Hippocampal formation (tissue), 2 donors: ENCODE data around the gene NADK.

Experiments used
- DNase-seq, 2 donors: peaks; one replicate each; lab custom pipeline; 2025; lab: John Stamatoyannopoulos, UW

The NADK gene, protein sequence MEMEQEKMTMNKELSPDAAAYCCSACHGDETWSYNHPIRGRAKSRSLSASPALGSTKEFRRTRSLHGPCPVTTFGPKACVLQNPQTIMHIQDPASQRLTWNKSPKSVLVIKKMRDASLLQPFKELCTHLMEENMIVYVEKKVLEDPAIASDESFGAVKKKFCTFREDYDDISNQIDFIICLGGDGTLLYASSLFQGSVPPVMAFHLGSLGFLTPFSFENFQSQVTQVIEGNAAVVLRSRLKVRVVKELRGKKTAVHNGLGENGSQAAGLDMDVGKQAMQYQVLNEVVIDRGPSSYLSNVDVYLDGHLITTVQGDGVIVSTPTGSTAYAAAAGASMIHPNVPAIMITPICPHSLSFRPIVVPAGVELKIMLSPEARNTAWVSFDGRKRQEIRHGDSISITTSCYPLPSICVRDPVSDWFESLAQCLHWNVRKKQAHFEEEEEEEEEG

DNA sequence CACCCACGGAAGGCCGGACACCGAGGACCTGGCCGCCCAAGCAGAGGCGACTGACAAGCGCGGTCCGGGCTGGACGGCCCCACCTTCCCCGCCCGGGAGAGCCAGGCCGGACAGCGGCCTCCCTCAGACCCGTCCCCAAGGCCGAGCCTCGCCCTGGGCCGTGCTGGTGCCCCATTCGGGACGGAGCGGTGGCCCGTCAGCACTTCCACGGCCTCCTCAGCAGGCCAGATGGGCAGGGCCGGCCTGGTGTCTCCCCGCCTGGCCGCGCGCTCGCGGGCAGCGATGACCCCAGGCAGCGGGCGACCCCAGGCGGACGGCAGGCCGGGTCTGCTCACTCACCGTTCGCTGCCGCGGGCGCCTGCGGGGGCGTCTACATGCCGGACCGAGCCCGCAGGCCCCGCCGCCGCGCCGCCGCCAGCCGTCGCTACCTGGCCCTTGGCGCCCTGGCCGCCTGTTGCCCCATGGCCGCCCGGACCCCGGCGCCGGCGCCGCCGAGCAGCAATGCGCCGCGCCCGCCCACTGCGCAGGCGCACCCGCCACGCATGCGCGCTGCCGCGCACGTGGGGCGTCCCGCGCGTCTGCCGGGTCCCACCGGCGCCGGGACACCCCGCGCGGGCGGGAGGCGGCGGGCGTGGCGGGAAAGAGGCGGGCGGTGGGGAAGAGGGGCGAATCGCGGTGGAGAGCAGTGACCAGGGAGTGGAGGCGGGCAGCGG, at the start of gene NADK:
NADK (minus strand) TSS at position 521 of the 713 bp plus-strand sequence. CDS start 13,064 bp downstream, outside the sequence.
- peak in 1 of 2 donors; percentile 63 for DNase-seq

DNA sequence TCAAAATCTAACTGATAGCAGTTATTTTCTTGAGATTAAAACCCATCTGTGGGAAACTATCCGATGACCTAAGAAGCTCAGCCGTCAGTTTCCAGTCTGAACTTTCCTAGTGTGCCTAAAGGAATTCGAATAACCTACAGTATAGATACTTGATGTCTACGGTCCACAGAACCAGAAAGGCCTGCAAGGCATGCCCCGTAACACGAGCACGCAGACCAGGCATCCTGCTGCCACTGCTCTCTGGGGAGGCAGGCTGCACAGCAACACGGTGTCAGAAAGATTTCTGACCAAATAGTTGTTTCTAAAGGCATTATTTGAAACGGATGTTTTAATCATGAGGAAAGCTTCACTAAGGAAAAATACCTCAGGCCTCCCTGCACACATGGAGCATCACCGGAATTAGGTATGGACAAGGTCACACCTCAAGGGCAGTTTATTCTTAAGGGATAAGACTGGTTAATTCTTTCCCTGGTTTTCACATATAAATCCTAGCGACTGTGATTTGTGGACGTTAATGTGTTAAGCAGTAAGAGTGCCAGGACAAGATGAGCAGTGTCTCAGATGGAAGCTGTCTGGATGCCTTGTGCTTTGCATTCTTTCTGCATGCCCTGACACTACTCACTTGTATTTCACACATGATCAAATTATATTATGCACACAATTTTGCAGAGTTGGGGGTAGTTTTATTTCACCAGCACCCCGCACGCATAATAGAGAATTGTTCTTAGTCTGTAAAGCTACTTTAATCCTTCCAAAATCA, 49.0 kb upstream of the NADK start:
- no peak for DNase-seq

DNA sequence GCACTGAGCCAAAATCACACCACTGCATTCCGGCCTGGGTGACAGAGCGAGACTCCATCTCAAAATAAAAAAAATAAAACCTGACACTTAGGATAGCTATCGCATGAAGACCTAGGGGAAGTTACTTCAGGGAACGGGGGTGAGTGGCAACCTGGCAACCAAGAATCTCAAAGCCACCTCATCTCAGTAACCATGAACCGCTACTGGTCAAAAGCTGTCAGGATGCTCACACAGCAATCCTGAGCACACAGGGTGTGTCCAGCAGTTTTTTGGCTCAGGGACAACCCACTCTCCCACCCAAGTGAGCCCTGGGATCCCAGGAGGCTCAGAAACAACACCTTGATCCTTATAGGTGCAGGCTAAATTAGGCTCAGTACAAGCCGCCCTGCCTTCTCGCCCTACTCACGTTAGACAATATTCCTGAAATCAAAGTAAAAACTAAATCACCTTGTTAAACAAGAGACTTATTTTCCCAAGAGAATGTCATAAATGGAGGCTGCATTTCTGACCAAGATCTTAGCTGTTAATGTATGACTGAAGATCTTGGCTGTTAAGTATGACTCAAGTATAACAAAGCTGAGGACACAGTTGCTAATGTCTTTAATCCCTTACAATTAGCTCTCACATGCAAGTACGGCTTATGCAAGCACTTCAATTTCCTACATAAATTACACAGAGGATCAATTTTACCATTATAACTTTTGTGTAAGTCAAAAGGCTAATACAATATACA, 48.3 kb upstream of the NADK start:
- DNase-seq, result no peak

DNA sequence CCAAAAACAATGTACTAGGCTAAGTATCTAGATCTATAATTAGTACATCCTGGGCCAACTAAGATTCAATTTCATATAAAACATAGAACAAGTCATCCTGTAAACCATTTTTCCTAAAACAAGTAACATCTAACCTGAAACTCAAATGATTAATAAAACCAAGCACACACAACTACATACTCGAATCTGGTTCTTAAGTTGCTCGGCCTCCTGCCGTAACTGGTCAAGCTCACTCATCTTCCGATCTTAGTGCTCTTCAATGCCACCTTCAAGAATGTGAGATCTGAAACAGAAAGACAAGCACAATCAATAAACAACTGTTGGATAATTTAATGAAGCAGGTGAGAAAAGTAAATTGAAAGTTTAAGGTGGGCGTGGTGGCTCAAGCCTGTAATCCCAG, 46.9 kb upstream of the NADK start:
- DNase-seq, result no peak

DNA sequence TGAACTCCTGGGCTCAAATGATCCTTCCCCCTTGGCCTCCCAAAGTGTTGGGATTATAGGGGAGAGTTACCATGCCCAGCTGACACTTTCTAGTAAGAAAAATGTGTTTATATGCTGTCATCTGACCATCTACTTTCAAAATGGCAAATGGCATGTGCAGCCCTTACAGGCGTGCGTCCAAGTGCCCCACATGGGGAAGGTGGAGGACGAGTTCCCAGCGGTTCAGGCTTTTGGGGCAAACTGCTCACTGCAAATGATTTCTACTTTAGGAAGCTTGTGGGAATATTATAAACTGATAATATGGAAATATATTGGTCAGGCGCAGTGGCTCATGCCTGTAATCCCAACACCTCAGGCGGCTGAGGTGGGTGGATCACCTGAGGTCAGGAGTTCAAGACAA, 41.5 kb upstream of the NADK start:
- DNase-seq, result no peak

DNA sequence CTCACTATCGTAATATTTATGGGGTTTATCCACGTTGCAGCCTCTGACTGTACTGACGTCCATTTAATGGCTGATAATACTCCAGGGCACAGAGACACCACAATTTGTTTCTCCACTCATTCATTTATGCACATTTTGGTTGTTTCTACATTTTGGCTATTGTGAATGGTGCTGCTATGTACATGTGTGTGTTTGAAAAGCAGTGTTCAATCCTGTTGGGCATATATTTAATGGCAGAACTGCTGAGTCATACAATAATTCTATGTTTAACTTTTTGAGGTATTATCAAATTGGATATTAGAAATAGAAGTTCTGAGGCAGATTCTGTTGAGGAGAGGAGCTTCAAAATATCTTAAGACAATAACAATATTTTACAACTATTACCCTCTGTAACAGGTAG, 39.0 kb upstream of the NADK start:
- DNase-seq, result no peak

DNA sequence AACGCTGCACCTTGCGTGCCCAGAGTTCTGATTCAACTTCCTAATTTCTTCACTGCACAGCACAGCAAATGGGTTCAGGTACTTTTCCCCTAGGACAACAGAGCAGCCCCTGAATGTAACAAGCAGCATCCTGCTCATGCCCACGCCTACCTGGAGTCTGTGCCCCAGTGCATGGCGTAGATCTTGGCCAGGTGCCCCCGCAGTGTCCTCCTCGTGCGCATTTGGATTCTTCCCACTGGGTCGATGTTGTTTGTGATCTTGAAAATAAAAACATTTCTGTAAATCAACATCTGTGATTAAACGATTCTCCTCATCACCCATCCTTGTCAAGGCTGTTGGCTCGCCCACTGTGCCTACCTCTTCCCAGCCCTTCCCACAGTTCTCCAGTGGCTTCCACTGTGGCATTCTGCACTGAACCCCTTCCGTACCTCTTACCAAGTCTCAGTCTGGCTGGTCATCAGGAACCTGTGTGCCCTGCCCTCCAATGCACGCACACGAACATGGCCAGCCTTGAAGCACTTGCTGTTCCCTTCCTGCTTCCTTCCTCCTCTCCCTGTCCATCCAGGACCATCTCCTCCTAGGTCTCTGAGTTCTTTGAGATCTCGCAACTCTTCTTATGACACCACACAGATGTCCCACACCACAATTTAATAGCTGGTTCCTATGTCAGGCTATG, 37.5 kb upstream of the NADK start:
- no peak for DNase-seq

DNA sequence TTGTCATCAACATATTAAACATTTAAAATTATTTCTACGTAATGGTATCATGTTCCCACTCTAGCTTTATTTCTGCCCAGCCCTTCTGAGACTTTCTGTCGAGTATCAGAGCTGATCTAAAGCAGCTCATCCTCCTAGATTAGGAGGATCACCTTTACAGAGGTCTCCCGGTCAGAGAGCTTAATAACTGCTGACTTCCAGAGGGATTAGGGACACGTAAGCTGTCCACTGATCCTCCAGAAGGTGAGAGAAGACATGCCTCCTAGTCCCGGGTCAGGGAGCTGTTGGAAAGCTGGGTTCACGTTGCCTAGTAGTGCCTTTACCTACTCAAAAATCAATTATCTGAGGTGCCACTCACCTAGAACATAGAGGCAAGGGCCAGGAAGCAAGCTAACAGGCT, 31.2 kb upstream of the NADK start:
- DNase-seq, result no peak

DNA sequence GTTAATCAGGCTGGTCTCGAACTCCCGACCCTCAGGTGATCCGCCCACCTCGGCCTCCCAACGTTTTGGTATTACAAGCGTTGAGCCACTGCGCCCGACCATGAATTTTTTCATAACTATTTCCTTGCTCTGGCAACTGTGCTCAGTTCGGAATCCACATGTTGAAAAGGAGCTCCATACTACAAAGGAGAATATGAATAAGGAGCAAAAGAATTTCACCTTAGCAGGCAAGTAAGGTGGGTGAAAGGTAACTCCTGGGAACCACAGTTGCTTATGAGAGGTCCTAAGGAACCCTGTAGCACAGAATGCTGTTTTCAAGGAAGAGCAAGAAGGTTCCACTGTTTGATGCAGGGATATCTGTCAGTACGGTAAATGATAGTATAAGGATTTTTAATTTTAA, 29.9 kb upstream of the NADK start:
- DNase-seq, result no peak

DNA sequence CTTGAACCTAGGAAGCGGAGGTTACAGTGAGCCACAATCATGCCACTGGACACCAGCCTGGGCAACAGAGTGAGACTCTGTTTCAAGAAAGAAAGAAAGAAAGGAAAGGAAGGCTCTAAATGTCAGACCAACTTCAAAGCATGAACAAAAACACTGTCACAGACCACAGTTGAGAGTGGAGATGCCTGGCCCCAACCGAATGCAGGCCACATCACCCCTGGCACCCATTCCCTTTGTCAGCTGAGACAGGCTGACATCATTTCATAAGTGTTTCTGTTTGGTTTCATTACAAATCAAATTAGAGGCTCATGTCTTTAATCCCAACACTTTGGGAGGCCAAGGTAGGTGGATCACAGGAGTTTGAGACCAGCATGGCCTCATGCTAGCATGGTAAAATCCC, 28.6 kb upstream of the NADK start:
- DNase-seq, result no peak

DNA sequence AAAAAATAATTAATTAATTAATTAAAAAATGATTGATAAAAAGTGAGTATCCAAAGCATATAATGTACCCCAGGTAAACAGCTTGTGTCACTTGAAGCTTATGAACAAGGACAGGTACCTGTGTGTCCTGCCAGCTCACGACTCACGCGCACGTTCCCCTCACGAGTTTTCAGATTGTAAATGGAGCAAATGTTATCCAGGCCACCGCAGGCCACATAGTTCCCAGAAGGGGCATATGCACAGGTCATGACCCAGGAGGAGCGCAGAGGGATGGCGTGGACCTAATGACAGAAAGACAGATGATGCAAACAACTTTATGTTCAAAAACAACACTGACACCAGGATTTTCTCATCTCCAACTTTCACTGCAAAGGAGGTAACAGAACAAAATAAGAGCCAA, 26.0 kb upstream of the NADK start:
- no peak for DNase-seq

DNA sequence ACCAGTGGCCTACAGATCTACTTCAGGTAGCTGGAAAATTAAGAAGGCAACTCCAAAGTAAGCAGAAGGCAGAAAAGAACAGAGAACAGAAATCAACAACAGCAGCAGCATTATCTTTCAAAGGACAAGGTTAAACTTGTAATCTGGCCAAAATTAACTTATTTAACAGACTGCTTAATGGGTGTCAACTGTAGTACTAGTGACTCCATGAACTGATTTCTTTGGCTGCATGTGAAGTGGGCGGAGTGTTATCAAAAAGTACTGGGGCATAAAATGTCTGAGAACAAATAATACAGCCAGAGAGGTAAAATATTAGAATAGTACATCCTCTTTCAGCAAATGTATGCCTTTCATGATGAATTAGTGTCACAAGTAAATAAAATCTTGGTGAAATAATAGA, 24.6 kb upstream of the NADK start:
- DNase-seq, result no peak

DNA sequence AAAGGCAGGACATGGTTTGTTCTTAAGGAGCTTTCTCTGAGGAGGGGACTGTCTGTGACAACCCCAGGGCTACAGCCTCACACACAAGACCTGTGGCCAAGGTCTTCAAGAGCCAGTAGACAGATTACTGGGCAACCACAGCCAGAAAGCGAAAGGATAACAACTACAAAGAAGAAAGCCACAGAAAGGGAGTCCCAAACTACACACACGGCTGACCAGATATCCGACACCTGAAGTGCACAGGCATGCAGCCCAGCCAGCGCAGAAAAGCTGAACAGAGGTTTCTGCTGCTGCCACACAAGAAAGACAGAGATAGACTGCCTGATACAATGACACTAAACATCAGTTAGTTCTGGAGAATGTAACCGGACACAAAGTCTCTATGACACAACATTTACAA, 21.4 kb upstream of the NADK start:
- DNase-seq, result no peak

DNA sequence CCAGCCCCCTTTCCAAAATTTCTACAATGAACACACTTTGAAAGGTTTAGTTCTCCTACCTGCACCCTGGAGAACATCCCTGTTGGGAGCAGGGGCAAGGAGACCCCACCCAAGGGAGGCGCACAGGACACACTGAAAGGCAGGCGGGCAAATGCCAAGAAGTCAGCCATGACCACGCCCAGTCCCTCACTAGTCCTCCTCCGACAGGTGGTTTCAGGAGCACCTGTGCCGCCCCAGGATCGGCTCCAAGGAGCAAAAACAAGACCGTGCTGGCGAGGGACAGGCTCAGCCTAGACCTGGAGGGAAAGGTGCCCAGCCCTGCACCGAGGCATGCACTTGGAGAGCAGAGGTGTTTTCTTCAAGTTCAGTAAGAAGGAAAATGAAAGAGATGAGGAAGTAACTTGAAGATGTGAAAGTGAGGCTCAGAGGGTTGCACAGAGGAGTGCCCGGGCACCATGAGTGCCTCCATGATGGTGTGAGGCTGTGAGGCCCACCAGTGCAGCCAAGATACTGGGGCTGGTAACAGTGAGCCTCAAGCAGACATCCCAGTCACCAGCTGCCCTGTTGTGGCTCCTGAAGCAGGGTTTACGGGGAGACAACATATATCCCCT, 19.6 kb upstream of the NADK start:
- DNase-seq, result no peak

DNA sequence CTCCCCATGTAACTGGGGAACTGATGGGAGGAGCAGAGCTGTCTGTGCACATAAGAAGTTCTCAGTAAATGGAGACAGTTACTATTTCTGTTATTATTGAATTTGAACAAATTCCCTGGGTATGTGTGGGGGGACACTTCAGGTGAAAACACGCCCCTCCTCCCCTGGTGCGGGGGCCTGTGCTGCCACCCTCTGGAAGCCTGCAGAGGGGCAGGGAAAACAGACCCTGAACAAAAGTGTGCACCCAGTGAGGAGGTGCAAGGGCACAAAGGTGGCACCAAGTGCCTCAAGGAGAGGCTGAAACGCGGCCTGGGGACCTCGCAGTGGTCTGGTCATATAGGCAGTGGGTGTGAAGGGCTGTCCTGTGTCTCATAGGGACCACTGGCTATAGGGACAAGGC, 18.2 kb upstream of the NADK start:
- DNase-seq, result no peak

DNA sequence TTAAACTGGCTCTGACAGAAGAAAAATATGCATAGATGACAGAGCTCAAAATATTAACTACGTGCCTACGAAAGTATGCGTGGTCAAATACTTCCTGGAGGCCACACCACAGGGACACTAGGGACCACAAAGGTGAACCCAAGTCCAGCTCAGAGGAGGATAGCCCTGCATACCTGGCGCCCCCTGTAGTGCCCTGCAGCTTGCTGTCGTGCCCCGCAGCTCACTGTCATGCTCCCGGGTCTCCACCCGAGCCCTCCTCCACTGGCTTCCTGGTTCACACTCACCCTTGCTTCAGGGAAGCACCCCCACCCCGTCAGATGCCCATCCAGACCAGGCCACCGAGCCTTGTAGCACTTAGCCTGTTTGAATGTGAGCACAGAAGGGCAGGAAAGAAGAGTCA, 16.7 kb upstream of the NADK start:
- no peak for DNase-seq

DNA sequence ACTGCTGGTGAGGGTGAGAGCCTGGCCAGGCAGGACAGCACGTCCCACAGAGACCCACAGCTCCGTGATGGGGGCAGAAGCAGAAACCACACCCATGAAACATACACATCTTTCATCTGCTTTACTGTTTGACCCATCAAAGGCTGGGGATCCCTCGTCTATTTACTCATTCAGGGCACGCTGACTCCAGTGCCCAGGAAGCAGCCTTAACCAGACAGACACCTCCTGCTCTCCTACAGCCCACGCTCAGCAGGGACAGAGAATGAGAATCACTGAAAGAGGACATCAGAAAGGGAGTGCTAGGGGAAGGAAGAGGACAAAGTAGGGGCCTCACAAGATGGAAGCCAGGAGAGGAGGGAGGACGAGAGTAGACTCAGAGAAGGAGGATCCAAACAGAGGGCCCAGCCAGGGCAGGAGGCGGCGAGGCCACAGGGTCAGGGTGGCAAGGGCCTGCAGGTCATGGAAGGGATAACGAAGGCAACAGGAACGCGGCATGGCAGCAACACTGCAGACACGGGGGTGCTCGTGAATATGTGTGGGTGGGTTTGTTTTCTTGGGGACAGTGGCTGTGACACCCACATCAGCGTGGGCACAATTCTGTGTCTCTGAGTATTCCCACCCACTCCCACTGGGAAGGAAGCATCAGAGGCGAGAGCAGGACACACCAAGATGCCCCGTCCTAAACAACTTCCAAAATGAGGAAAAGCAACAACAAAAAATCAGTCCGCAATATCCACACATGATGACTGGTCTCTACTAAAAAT, 15.4 kb upstream of the NADK start:
- DNase-seq, result no peak

DNA sequence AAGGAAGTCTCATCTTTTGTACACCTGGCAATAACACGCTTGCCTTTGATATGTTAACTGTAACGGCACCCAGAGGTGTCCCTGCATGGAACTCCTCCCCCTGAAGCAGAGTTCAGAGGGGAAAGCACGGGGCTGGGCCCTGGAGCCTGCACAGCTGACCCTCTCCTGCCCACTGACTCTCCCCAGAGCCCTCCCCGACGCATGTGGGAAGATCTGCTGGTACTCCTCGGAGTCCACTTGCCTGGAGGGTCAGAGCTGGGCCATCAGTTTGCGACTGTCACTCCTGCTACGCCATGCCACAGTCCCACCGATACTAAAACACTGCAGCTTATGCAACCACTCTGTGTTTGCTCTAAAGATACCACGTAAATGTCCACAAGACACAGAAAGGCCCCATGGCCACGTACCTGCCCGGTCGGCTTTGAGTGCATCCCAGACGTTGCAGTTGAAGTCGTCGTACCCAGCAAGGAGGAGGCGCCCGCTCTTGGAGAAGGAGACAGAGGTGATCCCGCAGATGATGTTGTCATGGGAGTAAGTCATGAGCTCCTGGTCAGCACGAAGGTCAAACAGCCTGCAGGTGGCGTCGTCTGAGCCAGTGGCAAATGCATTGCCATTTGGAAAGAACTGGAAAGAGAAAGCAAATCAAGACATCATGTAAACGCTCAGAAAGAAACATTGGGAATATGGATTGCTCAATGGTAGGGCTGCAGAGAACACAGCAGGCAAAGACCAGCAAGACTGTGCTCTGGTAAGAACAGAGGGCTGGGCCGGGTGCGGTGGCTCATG, 10.6 kb upstream of the NADK start:
- no peak for DNase-seq

DNA sequence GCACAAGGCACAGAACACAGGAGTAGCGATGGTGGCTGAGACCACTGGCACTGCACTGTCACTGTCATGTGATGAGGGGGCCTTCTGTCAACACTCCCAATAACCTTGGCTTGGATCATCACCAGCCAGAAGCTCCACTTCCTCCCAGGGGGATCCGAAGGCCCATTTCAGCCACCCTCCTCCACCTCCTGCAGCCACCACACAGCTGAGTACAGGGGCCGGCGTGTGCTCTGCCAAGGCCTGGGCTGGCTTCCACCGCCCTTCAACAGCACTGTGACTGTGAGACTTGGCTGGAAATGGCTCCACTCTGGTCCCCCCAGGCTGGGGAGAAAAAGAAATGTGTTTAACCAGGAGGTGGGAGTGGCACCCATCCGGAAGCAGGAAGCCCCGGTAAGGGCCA, 9.9 kb upstream of the NADK start:
- no peak for DNase-seq
